Gastrocnemius medialis (tissue), 4 donors: ENCODE measurements around the gene DNASE1L2.

Source experiments
- POLR2A ChIP-seq, 2 donors: fragments of 450-650 bp; IDR thresholded peaks; one replicate each; pipeline ENCODE4 v1.6.1; 2017; ENCODE audit warnings: antibody characterized with exemption in 2 of 2, mild to moderate bottlenecking in 2 of 2, moderate library complexity in 2 of 2
- TF ChIP-seq, protein P1 (sequence below), 5 experiments: fragments of 450-650 bp in 3 of 5; fragments of 200-600 bp in 2 of 5; sonication (generic) in 2 of 5; IDR thresholded peaks in 4 of 5; conservative IDR thresholded peaks in 1 of 5; 1 replicate in 4 of 5; 2 replicates in 1 of 5; pipeline ENCODE4 v1.5.1; 2016 to 2019; ENCODE audit warnings: antibody characterized with exemption in 5 of 5, mild to moderate bottlenecking in 3 of 5, moderate library complexity in 3 of 5

DNA sequence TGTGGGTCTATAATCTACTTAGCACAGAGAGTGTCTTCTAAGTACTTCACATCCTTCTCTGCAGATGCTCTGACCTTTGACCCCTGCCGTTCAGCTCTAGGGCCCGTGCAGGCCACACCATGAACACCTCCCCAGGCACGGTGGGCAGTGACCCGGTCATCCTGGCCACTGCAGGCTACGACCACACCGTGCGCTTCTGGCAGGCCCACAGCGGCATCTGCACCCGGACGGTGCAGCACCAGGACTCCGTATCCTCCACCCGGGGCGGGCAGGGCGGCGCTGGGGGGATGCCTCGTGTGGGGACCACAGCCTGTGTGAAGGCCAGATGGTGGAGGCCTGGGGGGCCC lies 30.3 kb upstream of the DNASE1L2 start:
- TF ChIP-seq, protein P1, sequence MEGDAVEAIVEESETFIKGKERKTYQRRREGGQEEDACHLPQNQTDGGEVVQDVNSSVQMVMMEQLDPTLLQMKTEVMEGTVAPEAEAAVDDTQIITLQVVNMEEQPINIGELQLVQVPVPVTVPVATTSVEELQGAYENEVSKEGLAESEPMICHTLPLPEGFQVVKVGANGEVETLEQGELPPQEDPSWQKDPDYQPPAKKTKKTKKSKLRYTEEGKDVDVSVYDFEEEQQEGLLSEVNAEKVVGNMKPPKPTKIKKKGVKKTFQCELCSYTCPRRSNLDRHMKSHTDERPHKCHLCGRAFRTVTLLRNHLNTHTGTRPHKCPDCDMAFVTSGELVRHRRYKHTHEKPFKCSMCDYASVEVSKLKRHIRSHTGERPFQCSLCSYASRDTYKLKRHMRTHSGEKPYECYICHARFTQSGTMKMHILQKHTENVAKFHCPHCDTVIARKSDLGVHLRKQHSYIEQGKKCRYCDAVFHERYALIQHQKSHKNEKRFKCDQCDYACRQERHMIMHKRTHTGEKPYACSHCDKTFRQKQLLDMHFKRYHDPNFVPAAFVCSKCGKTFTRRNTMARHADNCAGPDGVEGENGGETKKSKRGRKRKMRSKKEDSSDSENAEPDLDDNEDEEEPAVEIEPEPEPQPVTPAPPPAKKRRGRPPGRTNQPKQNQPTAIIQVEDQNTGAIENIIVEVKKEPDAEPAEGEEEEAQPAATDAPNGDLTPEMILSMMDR (IDR thresholded peaks at IDR 0.05 in 4 of 5, conservative IDR thresholded peaks at IDR 0.05 in 1 of 5), result no peak
- TF ChIP-seq POLR2A (IDR thresholded peaks at IDR 0.05), result no peak
